HL-60 (cell line): ENCODE results near the gene ZNF747.

Source experiments
- GABPA ChIP-seq: IDR thresholded peaks from 2 replicates; pipeline ENCODE4 v1.6.1; 2012; ENCODE audit warnings: low read depth
- POLR2AphosphoS5 ChIP-seq: IDR thresholded peaks from 2 replicates; pipeline ENCODE4 v1.6.1; 2012; ENCODE audit warnings: low read depth
- SPI1 ChIP-seq: IDR thresholded peaks from 2 replicates; pipeline ENCODE4 v1.6.1; 2012; ENCODE audit warnings: low read depth, mild to moderate bottlenecking, borderline replicate concordance
- TF ChIP-seq, protein P1 (sequence below): IDR thresholded peaks from one replicate; pipeline ENCODE4 v1.5.1; 2011; ENCODE audit warnings: low read length, control low read depth, inconsistent platforms; ENCODE audit not compliant: insufficient read depth
- TF ChIP-seq, protein P2 (sequence below): IDR thresholded peaks from 2 replicates; pipeline ENCODE4 v1.6.1; 2012; ENCODE audit warnings: low read depth; ENCODE audit not compliant: insufficient replicate concordance

DNA sequence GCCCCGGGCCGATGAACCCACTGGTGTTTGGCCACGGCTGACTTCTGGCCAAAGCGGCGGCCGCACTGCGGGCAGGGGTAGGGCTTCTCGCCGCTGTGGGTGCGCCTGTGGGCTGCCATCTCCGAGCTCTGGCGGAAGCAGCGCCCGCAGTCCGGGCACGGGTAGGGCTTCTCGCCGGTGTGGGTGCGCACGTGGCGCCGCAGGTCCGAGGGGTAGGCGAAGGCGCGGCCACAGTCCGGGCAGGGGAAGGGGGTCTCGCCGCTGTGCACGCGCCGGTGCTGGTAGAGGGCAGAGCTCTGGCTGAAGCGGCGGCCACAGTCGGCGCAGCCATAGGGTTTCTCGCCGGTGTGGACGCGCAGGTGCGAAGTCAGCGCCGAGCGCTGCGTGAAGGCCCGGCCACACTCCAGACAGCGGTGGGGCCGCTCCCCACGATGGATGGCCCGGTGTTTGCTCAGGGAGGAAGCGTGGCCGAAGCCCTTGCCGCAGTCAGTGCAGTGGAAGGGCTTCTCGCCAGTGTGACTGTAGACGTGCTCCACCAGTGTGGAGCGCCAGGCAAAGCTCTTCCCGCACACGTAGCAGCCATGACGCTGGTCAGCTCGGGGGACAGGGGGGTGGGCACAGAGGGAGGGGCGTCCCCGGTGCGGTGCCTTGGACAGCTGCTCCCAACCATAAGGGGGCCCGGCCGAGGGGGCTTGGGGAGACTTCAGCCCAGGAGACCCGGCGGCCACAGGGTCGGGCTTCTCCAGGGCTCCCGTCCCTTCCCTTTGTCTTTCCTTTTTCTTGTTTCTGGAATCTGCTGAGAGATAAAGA lies 20.9 kb upstream of the ZNF747 start:
- TF ChIP-seq, protein P1, sequence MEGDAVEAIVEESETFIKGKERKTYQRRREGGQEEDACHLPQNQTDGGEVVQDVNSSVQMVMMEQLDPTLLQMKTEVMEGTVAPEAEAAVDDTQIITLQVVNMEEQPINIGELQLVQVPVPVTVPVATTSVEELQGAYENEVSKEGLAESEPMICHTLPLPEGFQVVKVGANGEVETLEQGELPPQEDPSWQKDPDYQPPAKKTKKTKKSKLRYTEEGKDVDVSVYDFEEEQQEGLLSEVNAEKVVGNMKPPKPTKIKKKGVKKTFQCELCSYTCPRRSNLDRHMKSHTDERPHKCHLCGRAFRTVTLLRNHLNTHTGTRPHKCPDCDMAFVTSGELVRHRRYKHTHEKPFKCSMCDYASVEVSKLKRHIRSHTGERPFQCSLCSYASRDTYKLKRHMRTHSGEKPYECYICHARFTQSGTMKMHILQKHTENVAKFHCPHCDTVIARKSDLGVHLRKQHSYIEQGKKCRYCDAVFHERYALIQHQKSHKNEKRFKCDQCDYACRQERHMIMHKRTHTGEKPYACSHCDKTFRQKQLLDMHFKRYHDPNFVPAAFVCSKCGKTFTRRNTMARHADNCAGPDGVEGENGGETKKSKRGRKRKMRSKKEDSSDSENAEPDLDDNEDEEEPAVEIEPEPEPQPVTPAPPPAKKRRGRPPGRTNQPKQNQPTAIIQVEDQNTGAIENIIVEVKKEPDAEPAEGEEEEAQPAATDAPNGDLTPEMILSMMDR, result no peak
- TF ChIP-seq POLR2AphosphoS5 (no peak), GABPA (no peak), SPI1 (no peak)
- TF ChIP-seq, protein P2, sequence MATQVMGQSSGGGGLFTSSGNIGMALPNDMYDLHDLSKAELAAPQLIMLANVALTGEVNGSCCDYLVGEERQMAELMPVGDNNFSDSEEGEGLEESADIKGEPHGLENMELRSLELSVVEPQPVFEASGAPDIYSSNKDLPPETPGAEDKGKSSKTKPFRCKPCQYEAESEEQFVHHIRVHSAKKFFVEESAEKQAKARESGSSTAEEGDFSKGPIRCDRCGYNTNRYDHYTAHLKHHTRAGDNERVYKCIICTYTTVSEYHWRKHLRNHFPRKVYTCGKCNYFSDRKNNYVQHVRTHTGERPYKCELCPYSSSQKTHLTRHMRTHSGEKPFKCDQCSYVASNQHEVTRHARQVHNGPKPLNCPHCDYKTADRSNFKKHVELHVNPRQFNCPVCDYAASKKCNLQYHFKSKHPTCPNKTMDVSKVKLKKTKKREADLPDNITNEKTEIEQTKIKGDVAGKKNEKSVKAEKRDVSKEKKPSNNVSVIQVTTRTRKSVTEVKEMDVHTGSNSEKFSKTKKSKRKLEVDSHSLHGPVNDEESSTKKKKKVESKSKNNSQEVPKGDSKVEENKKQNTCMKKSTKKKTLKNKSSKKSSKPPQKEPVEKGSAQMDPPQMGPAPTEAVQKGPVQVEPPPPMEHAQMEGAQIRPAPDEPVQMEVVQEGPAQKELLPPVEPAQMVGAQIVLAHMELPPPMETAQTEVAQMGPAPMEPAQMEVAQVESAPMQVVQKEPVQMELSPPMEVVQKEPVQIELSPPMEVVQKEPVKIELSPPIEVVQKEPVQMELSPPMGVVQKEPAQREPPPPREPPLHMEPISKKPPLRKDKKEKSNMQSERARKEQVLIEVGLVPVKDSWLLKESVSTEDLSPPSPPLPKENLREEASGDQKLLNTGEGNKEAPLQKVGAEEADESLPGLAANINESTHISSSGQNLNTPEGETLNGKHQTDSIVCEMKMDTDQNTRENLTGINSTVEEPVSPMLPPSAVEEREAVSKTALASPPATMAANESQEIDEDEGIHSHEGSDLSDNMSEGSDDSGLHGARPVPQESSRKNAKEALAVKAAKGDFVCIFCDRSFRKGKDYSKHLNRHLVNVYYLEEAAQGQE, result no peak
